Measurements from ENCODE around the gene ILRUN.

DNA sequence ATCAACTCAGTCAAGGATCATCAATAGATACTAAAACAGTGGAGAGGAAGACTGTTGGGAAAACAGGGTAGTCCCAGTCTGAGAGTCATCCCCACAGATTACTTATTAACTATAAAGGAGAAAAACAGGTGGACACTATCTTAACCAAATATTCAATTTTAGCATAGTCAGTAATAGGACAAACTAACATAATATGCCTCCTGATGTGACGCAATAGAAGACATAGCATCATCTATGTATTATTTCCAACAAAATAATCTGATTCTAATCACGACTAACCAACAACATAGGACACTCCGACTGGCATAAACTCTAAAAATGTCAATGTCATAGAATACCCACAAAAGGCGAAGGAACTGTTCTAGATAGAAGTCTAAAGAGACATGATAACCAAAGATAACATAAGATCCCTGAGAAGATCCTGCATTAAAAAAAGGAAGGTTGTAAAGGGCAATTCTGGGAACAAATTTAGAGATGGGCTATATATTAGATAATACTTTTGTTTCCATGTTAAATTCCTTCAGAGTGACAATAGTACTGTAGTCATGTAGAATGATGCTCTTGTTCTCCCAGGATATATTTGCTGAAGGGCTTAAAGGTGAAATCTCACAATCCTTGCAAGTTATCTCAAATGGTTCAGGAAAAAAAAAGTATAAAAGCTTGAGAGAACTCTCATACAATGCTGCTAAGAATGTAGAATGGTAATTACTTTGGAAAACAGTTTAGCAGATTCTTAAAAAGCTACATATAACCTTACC is 28.9 kb downstream of the ILRUN start:
- TF ChIP-seq POLR2A (IDR thresholded peaks at IDR 0.05) (no peak), POLR2AphosphoS5 (IDR thresholded peaks at IDR 0.05) (no peak)
- TF ChIP-seq, protein P1, sequence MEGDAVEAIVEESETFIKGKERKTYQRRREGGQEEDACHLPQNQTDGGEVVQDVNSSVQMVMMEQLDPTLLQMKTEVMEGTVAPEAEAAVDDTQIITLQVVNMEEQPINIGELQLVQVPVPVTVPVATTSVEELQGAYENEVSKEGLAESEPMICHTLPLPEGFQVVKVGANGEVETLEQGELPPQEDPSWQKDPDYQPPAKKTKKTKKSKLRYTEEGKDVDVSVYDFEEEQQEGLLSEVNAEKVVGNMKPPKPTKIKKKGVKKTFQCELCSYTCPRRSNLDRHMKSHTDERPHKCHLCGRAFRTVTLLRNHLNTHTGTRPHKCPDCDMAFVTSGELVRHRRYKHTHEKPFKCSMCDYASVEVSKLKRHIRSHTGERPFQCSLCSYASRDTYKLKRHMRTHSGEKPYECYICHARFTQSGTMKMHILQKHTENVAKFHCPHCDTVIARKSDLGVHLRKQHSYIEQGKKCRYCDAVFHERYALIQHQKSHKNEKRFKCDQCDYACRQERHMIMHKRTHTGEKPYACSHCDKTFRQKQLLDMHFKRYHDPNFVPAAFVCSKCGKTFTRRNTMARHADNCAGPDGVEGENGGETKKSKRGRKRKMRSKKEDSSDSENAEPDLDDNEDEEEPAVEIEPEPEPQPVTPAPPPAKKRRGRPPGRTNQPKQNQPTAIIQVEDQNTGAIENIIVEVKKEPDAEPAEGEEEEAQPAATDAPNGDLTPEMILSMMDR (IDR thresholded peaks at IDR 0.05 in 8 of 11, conservative IDR thresholded peaks at IDR 0.05 in 3 of 11): no peak

Measured in spleen (tissue), 7 donors.